PFSK-1 (cell line): ENCODE measurements around the gene ATXN7L1.

ENCODE experiments used
- FOXP2 ChIP-seq: optimal IDR thresholded peaks from 2 replicates; pipeline ENCODE3; 2011; ENCODE audit warnings: borderline replicate concordance, control low read depth, inconsistent platforms; ENCODE audit not compliant: insufficient read depth; ENCODE audit errors: extremely low read length, extremely low read depth
- POLR2AphosphoS5 ChIP-seq: IDR thresholded peaks from 2 replicates; pipeline ENCODE4 v1.6.1; 2012; ENCODE audit warnings: low read depth, mild to moderate bottlenecking, control low read depth, low read length, moderate library complexity
- REST ChIP-seq, 2 experiments: IDR thresholded peaks; 2 replicates each; pipeline versions ENCODE4 v1.6.1 to v1.8.0; 2011 to 2012; ENCODE audit warnings: low read depth in 2 of 2, low read length in 2 of 2, control low read depth in 1 of 2, inconsistent platforms in 1 of 2, mild to moderate bottlenecking in 1 of 2, moderate library complexity in 1 of 2; ENCODE audit not compliant: insufficient read depth in 1 of 2
- SIN3A ChIP-seq: IDR thresholded peaks from 2 replicates; pipeline ENCODE4 v1.6.1; 2012; ENCODE audit warnings: mild to moderate bottlenecking, low read length, moderate library complexity, borderline replicate concordance; ENCODE audit not compliant: insufficient read depth

- TF ChIP-seq POLR2AphosphoS5 (no peak), REST (IDR thresholded peaks at IDR 0.05; ENCODE audit: insufficient read depth in 1 of 2, low read depth in 2 of 2, low read length in 2 of 2) (no peak), SIN3A (no peak), FOXP2 (no peak)
Measured at GRCh38 chr7:105640956-105641810, 235.2 kb downstream of the ATXN7L1 start.
